Activated T-cell treated with anti-CD3 and anti-CD28 coated beads, Interleukin-2, amount 50 U/mL, for 1 hour (primary cell): ENCODE data around the gene OR6C68.
"Not testable (repeated sequence)": the region's sequence is repeated elsewhere in the genome, so short reads cannot be mapped to it uniquely, and the experiment has no call there.

Source experiments
- DNase-seq: peaks from one replicate; pipeline ENCODE4 v3.0.0-alpha.2; 2020

The OR6C68 gene

DNA sequence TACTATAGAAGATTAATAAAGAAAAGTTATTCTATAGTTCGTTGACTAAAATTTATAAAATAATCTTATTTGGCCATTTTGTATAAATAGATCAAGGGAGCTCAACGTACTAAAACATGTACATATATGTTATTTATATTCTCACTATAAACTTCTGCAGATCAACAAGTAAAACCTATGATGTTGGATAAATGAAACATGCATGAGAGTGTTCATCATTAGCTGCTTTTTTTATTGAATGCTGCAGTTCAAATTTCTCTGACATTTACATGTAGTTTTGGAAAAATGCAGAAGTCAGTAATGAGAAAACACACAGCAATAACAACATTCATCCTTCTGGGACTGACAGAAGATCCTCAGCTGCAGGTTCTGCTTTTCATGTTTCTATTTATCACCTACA lies at the start of gene OR6C68:
Gene OR6C68 (plus strand): TSS at position 301 of the 400 bp plus-strand sequence. CDS start 0 bp downstream, at position 301.
- no peak for DNase-seq

DNA sequence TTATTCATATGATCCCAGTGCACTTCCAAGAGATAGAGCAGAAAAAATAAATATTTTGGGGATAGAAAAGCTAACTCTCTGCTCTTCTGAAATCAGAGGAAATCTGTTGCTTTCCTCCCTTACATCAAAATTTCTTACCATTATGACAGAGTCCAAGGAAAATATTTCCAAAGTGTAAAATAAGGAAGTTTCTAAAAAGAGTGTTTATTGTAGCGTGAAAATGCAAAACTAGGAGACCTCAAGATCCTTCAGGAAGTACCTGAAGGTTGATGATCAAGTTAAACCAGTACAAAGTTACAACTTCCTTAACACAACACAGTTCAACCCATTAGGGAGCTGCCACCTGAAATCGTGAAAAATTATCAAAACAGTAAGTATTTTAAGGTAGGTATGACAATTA lies 48.4 kb upstream of the OR6C68 start, which contains the start of gene OR6C2:
Gene OR6C2 (plus strand): TSS at position 301 of the 400 bp plus-strand sequence. CDS start 8,138 bp downstream, outside the sequence.
- DNase-seq = no peak

DNA sequence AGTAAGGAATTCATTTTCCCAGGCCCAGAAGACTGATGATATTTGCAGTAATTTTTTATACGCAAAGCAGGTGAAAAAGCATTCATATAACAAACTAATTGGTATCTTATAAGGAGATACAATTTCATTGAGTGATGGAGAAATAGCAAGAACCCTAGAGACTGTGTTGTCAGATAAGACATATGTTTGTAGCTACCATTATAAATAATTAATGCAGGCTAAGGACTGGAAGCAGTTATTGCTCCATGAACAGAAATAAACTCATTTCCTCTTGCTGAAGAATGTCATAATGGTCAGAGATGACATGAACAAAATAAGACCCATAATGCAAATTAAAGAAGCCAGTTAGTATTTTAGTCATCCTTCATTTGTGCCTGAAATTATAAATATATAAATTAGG lies 46.8 kb upstream of the OR6C68 start:
- DNase-seq = no peak

DNA sequence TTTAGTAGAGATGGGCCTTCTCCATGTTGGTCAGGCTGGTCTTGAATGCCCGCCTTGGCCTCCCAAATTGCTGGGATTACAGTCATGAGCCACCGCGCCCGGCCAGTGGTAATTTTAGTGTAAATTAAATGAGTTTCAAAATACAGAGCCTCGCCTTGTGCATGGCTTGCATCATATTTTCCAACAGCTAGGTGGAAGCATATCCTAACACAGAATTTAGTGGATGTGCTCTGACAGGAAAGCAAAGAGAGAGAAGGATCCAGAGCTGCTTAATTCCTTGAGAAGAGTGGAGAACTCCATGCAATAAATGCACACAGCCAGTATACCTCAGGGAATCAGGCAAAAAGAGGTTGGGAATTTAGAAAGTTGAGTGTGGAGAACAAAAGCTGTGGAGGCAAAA lies 45.9 kb upstream of the OR6C68 start:
- no peak for DNase-seq

DNA sequence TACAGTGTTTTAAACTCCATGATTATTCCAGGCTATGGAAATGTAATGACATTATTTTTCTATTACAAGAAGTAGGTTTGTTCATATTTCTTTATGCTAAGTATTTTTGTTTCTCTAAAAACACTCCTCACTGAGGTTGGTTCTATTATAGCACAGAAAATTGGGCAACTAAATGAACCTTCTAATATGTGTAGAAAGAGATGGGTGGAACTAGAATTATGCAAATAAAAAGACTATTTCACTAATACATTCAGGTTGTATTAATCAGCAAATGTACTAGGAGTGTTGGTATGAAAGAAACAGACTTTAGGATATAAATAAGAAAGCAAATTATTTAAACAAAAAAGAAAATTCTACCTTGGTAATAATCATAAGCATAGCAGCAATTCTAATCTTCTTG lies 43.4 kb upstream of the OR6C68 start:
- no peak for DNase-seq

DNA sequence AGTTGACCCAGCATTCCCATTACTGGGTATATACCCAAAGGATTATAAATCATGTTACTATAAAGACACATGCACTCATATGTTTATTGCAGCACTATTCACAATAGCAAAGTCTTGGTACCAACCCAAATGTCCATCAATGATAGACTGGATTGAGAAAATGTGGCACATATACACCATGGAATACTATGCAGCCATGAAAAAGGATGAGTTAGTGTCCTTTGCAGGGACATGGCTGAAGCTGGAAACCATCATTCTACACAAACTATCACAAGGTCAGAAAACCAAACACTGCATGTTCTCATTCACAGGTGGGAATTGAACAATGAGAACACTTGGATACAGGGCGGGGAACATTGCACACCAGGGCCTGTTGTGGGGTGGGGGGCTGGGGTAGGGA lies 27.3 kb upstream of the OR6C68 start:
- not testable (repeated sequence) for DNase-seq

DNA sequence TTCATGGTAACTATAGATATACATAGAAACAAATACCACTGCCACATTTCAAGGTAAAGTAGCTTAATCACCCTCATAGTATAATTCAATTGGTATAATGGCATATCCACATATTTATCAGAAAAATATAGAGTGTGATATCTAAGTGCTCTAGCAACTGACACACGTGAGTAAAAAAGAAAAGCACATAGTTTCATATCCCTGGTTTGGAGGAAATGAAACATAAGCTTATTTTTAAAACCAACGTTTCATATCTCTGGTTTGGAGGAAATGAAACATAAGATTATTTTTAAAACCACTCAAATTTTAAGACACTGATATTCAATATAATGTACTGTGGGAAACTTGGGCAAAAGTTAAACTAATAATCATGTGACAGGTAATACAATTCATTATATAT lies 24.3 kb upstream of the OR6C68 start:
- DNase-seq = no peak

DNA sequence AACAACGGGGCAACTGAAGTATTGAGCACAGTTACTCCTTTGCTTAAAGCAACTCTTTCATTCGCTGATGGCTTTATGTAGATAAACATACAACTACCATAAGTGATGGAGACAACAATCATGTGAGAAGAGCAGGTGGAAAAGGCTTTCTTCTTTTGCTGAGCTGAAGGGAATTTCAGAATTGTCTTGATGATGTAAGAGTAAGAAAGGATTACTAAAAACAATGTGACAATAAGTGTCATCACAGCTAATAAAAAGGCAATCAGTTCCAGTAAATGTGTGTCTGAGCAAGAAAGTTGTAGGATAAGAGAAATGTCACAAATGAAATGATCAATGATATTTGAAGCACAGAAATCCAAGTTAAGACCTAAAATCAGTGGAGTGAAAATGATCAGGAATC lies 22.9 kb upstream of the OR6C68 start:
- DNase-seq = no peak

DNA sequence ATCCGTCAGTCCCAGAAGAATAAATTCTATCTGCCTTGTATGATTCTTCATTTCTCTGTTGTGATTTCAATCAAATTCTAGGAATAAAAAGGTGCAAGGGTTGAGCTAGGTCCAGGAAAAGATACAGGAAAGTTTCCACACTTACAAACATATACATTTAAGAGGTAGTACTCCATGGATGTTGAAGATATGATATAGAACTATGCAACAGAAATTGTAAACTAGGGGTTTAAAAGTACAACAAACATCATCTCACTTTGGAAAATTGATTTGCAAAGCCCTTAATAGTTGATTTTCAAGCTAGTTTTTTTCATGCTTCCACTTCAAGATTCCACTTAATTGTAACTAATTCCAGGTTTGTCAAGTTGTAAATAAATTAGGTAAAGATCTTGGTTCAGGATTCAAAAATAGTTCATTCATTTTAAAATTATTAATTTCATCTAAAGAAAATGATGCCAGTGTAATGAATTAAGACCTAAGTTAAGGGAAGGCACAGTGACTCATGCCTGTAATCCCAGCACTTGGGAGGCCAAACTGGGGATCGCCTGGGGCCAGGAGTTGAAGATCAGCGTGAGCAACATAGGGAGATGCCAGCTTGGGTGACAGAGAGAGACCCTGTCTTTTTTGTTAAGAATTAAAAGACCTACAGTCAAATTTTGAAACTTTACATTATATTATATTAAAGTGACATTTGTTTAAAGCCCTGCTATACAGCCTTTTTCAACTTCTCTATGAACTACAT lies 21.9 kb upstream of the OR6C68 start, which contains the start of gene OR6C70:
Gene OR6C70 (minus strand): TSS at position 51 of the 742 bp plus-strand sequence. CDS start 0 bp downstream, at position 51.
- no peak for DNase-seq

DNA sequence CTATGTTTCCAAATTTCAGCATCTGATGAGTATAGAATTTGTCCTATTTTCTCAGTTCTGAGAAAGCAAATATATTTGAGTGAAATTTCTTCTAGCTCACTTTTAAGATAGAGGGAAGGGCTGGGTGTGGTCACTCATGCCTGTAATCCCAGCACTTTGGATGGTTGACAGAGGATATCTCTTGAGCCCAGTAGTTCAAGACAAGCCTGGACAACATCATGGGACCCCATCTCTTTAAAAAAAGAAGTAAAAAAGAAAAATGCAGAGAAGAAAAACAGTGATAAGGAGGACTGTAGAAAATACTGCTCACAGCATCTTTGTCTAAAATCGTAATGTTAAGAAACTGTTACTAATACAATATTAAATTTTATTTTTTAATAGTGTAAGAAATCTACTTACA lies 19.9 kb upstream of the OR6C68 start:
- no peak for DNase-seq

DNA sequence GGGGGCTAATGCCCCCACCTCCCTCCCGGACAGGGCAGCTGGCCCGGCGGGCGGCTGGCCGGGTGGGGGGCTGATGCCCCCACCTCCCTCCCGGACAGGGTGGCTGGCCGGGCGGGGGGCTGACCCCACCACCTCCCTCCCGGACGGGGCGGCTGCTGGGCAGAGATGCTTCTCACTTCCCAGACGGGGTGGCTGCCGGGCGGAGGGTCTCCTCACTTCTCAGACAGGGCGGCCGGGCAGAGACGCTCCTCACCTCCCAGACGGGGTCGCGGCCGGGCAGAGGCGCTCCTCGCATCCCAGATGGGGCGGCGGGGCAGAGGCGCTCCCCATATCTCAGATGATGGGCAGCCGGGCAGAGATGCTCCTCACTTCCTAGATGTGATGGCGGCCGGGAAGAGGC lies 13.0 kb upstream of the OR6C68 start:
- DNase-seq = not testable (repeated sequence)

DNA sequence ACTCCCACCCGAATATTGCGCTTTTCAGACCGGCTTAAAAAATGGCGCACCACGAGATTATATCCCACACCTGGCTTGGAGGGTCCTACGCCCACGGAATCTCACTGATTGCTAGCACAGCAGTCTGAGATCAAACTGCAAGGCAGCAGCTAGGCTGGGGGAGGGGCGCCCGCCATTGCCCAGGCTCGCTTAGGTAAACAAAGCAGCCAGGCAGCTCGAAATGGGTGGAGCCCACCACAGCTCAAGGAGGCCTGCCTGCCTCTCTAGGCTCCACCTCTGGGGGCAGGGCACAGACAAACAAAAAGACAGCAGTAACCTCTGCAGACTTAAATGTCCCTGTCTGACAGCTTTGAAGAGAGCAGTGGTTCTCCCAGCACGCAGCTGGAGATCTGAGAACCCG lies 7.9 kb upstream of the OR6C68 start:
- DNase-seq = not testable (repeated sequence)

DNA sequence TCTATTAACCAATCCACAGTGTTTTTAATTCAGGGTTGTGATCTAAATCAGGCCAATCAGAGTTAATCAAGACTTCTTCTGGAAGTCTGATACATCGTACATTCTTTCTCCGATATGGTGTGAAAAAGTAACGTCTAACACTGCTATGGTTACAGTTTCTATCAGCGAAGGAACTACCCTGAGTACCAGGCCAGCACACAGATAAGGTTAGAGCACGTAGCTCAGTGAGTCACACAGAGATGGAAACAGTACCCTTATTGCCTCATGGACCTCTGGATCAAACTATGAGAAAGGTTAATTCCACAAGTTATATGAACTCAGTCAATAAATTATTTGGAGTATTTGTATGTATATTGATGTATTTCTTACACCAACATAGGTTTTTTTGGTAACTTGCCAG lies 3.3 kb downstream of the OR6C68 start:
- no peak for DNase-seq

DNA sequence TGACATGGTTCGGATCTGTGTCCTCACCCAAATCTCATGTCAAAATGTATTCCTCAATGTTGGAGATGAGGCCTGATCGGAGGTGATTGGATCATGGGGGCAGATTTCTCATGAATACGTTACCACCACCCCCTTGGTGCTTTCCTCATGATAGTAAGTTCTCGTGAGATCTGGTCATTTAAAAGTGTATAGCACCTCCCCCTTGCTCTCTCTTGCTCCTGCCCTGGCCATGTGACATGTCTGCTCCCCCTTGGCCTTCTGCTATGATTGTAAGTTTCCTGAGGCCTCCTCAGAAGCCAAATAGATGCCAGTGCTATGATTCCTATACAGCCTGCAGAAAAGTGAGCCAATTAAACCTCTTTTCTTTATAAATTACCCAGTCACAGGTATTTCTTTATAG lies 7.1 kb downstream of the OR6C68 start:
- no peak for DNase-seq

DNA sequence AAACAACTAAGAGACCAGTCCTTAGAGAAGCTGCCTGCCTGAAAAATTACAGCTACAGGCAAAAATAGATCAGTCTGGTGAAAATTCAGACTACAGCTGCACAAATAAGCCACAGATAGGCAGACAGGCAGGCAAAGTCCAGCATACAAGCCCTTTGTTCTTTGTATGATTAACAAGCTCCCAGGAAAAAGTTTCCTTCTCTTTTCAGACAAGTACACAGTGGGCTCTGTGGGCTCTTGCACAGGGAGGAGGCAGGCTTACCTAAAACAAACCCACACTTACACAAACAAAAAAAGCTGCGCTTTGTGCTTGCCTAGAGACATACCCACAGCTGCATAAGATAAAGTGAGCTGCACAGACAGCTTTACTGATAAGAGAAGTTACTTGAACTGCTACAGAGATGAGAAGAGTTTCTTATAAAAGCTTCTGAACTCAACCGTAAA lies 7.7 kb downstream of the OR6C68 start:
- no peak for DNase-seq

DNA sequence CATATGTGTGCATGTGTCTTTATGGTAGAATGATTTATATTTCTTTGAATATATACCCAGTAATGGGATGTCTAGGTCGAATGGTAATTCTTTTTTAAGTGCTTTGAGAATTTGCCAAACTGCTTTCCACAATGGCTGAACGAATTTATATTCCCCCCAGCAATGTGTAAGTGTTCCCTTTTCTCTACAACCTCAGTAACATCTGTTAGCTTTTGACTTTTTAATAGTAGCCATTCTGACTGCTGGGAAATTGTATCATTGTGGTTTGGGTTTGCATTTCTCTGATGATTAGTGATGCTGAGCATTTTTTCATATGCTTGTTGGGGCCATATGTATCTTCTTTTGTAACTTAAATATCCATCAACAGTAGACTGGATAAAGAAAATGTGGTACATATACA lies 9.4 kb downstream of the OR6C68 start:
- DNase-seq = no peak

DNA sequence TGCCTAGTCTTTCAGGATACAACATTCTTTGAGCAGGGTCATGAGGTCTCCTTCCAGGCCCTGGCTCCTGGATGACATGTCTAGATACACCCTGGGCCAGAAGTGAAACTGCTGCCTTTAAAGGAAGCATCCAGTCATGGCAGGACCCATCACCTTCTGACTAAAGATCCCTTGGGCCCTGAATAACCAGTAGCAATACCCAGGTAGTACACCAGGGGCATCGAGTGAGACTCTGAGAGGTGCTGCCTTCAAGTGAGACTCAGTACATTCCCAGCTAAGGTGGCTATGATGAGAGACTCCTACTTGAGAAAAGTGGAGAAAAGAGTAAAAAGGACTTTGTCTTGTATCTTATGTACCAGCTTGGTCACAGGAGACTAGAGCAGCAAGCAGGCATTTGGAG lies 23.5 kb downstream of the OR6C68 start:
- DNase-seq = no peak

DNA sequence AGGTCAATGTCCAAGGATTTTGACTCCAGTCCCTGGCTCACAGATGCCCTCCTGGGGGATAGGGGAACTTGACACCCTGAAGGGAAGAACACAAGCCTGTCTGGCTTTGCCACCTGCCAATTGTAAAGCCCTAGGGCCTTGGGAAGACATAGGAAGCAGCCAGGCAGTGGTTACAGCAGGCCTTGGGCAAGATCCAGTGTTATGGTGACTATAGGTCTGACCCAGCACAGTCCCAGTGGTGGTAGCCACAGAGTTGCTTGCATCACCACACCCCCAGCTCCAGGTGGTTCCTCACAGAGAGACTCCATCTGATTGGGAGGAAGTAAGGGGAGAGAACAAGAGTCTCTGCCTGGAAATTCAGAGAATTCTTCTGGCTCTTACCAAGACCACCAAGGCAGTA lies 24.2 kb downstream of the OR6C68 start:
- DNase-seq = no peak
